Astrocyte (in vitro differentiated cells and primary cell): ENCODE data around the gene DHDH. TPM values are rescaled to one million over a fixed set of nuclear protein-coding genes. Genes with fewer than 3 reads are reported as not detected.
A peak's percentile ranks its signal among the peaks of the same experiment; 100 is the strongest.

ENCODE experiments used
- DNase-seq: peaks from one replicate; pipeline ENCODE4 v3.0.0-alpha.2; 2010; ENCODE audit warnings: low read depth
- FAIRE-seq: peaks from 2 replicates; lab custom pipeline; 2011; peaks lifted over from hg19 to GRCh38; lab: Jason Lieb, UNC
- H2AFZ ChIP-seq: 2 replicates; pipeline ENCODE4 v1.6.0; 2012; ENCODE audit warnings: low read depth, low read length, inconsistent platforms
- H3K27ac ChIP-seq: 2 replicates; pipeline ENCODE4 v1.5.1; 2011; ENCODE audit warnings: low read depth, low read length, inconsistent platforms
- H3K27me3 ChIP-seq: 2 replicates; pipeline ENCODE4 v1.6.0; 2011; ENCODE audit warnings: low read length, inconsistent platforms; ENCODE audit not compliant: insufficient read depth
- H3K36me3 ChIP-seq: 2 replicates; pipeline ENCODE4 v1.5.1; 2011; ENCODE audit warnings: low read length, inconsistent platforms; ENCODE audit not compliant: insufficient read depth
- H3K4me1 ChIP-seq: 2 replicates; pipeline ENCODE4 v1.5.1; 2011; ENCODE audit warnings: low read length, inconsistent platforms; ENCODE audit not compliant: insufficient read depth
- H3K4me2 ChIP-seq: 2 replicates; pipeline ENCODE4 v1.6.0; 2012; ENCODE audit warnings: low read length, inconsistent platforms
- H3K4me3 ChIP-seq: 2 replicates; pipeline ENCODE4 v1.5.1; 2011; ENCODE audit warnings: low read depth, mild to moderate bottlenecking, low read length, inconsistent platforms; ENCODE audit not compliant: insufficient read depth
- H3K79me2 ChIP-seq: 2 replicates; pipeline ENCODE4 v1.6.0; 2012; ENCODE audit warnings: mild to moderate bottlenecking, low read length, inconsistent platforms; ENCODE audit not compliant: insufficient read depth
- H3K9ac ChIP-seq: 2 replicates; pipeline ENCODE4 v1.6.0; 2012; ENCODE audit warnings: mild to moderate bottlenecking, low read length, inconsistent platforms
- H3K9me3 ChIP-seq: 2 replicates; pipeline ENCODE4 v1.5.1; 2012; ENCODE audit warnings: low read depth, mild to moderate bottlenecking, low read length, inconsistent platforms; ENCODE audit not compliant: insufficient read depth
- H4K20me1 ChIP-seq: 2 replicates; pipeline ENCODE4 v1.6.0; 2012; ENCODE audit warnings: low read length, inconsistent platforms; ENCODE audit not compliant: insufficient read depth
- H3K27ac Mint-ChIP-seq: one replicate; pipeline ENCODE4 v1.8.0; 2021; ENCODE audit warnings: mild to moderate bottlenecking, mixed read lengths; ENCODE audit not compliant: unreplicated experiment
- H3K27me3 Mint-ChIP-seq: one replicate; pipeline ENCODE4 v1.8.0; 2021; ENCODE audit warnings: low read depth, mixed read lengths; ENCODE audit not compliant: unreplicated experiment
- H3K36me3 Mint-ChIP-seq: one replicate; pipeline ENCODE4 v1.8.0; 2021; ENCODE audit warnings: low read depth, mixed read lengths; ENCODE audit not compliant: unreplicated experiment
- H3K4me1 Mint-ChIP-seq: one replicate; pipeline ENCODE4 v1.8.0; 2021; ENCODE audit warnings: low read depth, mixed read lengths; ENCODE audit not compliant: unreplicated experiment
- H3K4me3 Mint-ChIP-seq: one replicate; pipeline ENCODE4 v1.8.0; 2021; ENCODE audit warnings: mild to moderate bottlenecking, moderate library complexity, mixed read lengths; ENCODE audit not compliant: unreplicated experiment
- H3K9me3 Mint-ChIP-seq: one replicate; pipeline ENCODE4 v1.8.0; 2021; ENCODE audit warnings: mild to moderate bottlenecking, mixed read lengths; ENCODE audit not compliant: unreplicated experiment
- CTCF ChIP-seq: IDR thresholded peaks from 2 replicates; pipeline ENCODE4 v1.5.1; 2011; ENCODE audit warnings: low read depth, mild to moderate bottlenecking, inconsistent platforms, low read length, moderate library complexity; ENCODE audit not compliant: insufficient read depth
- EZH2 ChIP-seq: IDR thresholded peaks from 2 replicates; pipeline ENCODE4 v1.6.1; 2012; ENCODE audit warnings: mild to moderate bottlenecking, low read length, inconsistent platforms; ENCODE audit not compliant: insufficient read depth
- total RNA-seq: library from RNA; stranded (reverse); gene quantifications from 2 replicates; pipeline ENCODE4 v1.2.1, GENCODE V29; 2021

DHDH gene
- total RNA-seq, 1 donor from 2014 or later: 0.45 TPM

DNA sequence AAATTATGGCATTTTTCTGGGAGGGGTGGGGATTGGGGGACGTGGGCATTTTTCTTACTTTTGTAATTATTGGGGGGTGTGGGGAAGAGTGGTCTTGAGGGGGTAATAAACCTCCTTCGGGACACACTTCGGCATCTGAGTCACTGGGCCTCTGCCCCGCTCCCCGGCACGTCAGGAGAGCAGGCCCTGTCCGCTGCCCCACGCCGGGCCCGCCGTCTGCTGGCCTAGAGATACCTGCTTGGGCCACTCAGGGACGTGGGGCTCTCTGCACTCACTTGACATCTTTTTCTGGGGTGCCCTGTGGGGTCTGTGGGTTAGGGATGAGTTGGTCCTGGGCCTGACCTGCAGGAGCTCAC is 28.2 kb downstream of the DHDH start:
- Mint-ChIP-seq H3K4me1 (peaks cover 31% of the 10 kb centered on the region), H3K27me3 (no peaks in the 10 kb centered on the region), H3K36me3 (peaks cover 20% of the 10 kb centered on the region), H3K9me3 (no peaks in the 10 kb centered on the region), H3K27ac (peak overlapping the region; percentile 80), H3K4me3 (no peak overlapping the region)
- Histone ChIP-seq H2AFZ (no peak overlapping the region), H3K79me2 (peaks cover 32% of the 10 kb centered on the region), H3K4me3 (no peak overlapping the region), H3K27me3 (no peaks in the 10 kb centered on the region), H3K4me1 (peaks cover 33% of the 10 kb centered on the region), H3K36me3 (peaks cover 11% of the 10 kb centered on the region), H3K4me2 (no peak overlapping the region), H3K9me3 (no peaks in the 10 kb centered on the region), H4K20me1 (peaks cover 14% of the 10 kb centered on the region), H3K9ac (no peak overlapping the region), H3K27ac (no peak overlapping the region)
- TF ChIP-seq CTCF: no peak
- TF ChIP-seq EZH2: no peak
- no peak for FAIRE-seq
- no peak for DNase-seq

DNA sequence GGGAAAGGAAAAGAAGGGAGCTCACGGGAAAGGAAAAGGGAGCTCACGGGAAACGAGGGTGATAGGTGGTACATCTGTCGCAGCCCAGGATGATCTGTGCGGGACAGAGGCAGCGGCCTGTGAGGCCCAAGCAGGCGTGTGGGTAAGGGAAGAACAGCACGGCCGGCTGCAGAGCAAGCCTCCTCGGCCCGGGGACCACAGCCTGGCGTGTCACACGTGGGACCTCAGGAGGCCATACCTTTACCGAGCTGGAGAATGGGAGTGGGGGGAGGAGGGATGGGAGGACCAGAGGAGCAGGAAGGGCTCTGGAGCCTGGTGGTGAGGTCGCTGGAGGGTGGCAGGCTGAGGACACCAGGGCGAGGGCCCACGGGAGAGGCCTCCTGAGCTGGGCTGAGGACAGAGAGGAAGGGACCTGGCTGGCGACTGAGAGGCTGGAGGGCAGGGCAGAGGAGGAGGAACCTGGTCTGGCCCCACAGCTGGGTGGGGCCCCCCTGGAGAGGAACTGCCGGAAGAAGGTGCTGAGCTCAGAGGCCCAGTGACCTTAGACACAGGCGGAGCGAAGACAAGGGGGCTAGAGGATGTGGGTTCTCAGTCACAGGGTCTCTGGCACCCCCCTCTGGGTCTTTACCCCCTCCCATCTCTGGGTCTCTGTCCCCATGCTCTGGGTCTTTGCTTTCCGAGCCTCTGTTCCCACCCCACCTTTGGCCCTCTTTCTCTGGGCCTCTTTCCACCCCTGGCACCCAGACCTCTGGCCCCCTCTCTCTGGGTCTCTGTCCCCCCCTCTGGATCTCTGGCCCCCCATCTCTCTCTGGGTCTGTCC is 28.7 kb downstream of the DHDH start:
- Mint-ChIP-seq H3K27ac (peak overlapping the region; percentile 80), H3K27me3 (no peaks in the 10 kb centered on the region), H3K4me3 (peak overlapping the region; percentile 34), H3K36me3 (peaks cover 20% of the 10 kb centered on the region), H3K9me3 (no peaks in the 10 kb centered on the region), H3K4me1 (peaks cover 32% of the 10 kb centered on the region)
- no peaks in the 10 kb centered on the region for H3K9me3 ChIP-seq
- H3K4me3 ChIP-seq: no peak overlapping the region
- H2AFZ ChIP-seq: no peak overlapping the region
- H3K27me3 ChIP-seq: no peaks in the 10 kb centered on the region
- peaks cover 32% of the 10 kb centered on the region for H3K79me2 ChIP-seq
- peak overlapping the region; percentile 37 for H3K9ac ChIP-seq
- H4K20me1 ChIP-seq: peaks cover 20% of the 10 kb centered on the region
- DNase-seq (no peak), FAIRE-seq (no peak)
- peaks cover 38% of the 10 kb centered on the region for H3K4me1 ChIP-seq
- H3K27ac ChIP-seq: peak overlapping the region; percentile 98
- peaks cover 16% of the 10 kb centered on the region for H3K36me3 ChIP-seq
- no peak for TF ChIP-seq EZH2
- TF ChIP-seq CTCF: no peak
- H3K4me2 ChIP-seq: peak overlapping the region; percentile 12

DNA sequence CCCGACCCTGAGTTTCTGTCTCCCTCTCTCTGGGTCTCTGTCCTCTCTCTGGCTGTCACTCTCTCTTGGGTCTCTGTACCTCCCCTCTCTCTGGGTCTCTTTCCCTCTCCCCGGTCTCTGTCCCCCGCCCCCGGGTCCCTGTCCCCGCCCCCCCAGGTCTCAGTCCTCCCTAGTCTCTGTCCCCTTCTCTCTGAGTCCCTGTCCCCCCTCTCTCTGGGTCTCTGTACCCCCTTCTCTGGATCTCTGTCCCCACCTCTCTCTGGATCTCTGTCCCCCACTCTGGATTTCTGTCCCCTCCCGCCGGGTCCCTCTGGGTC is 29.3 kb downstream of the DHDH start:
- TF ChIP-seq EZH2 (no peak), CTCF (no peak)
- H3K4me3 ChIP-seq: no peak overlapping the region
- H3K4me1 Mint-ChIP-seq: peaks cover 33% of the 10 kb centered on the region
- DNase-seq: no peak
- peaks cover 27% of the 10 kb centered on the region for H3K79me2 ChIP-seq
- no peak overlapping the region for H2AFZ ChIP-seq
- peaks cover 15% of the 10 kb centered on the region for H3K36me3 Mint-ChIP-seq
- H3K4me2 ChIP-seq: peak overlapping the region; percentile 90
- H3K4me3 Mint-ChIP-seq: no peak overlapping the region
- peaks cover 12% of the 10 kb centered on the region for H3K36me3 ChIP-seq
- no peaks in the 10 kb centered on the region for H3K27me3 ChIP-seq
- no peak for FAIRE-seq
- no peaks in the 10 kb centered on the region for H3K9me3 ChIP-seq
- H3K27ac Mint-ChIP-seq: no peak overlapping the region
- no peaks in the 10 kb centered on the region for H3K9me3 Mint-ChIP-seq
- H3K9ac ChIP-seq: peak overlapping the region; percentile 77
- H3K4me1 ChIP-seq: peaks cover 40% of the 10 kb centered on the region
- H3K27ac ChIP-seq: peak overlapping the region; percentile 98
- H4K20me1 ChIP-seq: peaks cover 26% of the 10 kb centered on the region
- no peaks in the 10 kb centered on the region for H3K27me3 Mint-ChIP-seq
